Stimulated activated CD4-positive, alpha-beta T cell treated with anti-CD3 and anti-CD28 coated beads, TNF-alpha, amount 100 ng/mL, for 1 hour (primary cell): ENCODE measurements around the gene NDE1.

ENCODE experiments used
- DNase-seq, 3 donors: peaks; one replicate each; pipeline ENCODE4 v3.0.0-alpha.2; 2020; ENCODE audit warnings: low read depth in 3 of 3, low spot score in 1 of 3

Gene NDE1

DNA sequence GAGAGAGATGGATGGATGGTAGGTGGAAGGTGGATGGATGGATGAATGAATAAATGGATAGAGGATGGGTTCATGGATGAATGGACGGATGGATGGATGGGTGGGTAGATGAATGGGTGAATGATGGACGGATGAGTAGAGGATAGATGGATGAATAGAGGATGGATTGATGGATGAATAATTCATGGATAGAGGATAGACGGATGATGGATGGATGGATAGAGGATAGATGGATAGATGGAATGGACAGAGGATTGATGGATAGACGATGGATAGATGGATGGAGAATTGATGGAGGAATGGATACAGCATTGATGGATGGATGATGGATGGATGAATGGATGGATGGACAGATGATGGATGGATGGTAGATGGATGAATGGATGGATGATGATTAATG lies 115.1 kb downstream of the NDE1 start:
- no peak for DNase-seq

DNA sequence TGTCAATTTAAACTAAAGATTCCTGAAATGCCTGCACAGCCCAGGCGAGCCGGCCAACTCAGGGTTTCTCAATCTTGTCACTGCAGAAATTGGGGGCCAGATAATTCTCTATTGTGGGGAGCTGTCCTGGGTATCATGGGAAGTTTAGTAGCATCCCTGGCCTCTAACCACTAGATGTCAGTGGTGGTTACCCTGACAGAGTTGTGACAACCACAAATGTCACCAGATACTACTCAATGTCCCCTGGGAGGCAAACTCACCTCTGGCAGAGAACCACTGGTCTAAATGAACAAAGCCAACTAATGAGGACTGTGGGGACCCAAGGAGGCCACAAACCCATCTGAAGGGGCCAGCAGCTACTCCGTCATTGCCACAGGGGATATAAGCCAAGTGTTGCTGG lies 115.8 kb downstream of the NDE1 start:
- no peak for DNase-seq

DNA sequence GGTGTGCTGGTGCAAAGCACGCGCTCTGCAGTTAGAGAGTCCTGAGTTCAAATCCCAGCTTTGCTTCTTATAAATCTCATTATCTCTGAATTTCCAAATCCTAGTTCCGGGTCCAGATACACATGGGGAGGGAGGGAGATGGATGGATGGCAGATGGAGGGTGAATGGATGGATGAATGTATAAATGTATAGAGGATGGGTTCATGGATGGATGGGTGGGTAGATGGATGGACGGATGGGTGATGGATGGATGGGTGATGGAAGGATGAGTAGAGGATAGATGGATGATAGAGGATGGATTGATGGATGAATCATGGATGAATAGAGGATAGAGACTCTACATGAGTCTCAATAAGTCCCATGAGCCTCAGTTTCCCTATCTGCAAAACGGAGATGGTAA lies 116.9 kb downstream of the NDE1 start:
- no peak for DNase-seq

DNA sequence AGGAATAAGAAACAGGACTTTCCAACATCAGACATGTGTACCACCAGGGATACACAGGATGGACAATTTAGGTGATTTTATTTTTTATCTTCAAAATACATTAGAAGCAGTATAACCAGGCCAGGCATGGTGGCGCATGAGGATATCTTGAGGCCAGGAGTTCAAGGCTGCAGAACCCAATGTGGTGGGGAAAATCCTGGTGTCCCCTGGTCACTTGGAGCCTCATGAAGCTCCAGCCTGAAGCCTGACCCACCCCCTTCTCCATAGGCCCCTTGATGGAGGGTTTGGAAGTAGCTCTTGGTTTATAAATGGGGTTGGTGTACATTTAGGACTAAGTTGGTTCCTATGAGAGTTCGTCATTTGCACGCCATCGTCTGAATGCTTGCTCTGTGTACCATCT lies 118.2 kb downstream of the NDE1 start:
- no peak for DNase-seq

DNA sequence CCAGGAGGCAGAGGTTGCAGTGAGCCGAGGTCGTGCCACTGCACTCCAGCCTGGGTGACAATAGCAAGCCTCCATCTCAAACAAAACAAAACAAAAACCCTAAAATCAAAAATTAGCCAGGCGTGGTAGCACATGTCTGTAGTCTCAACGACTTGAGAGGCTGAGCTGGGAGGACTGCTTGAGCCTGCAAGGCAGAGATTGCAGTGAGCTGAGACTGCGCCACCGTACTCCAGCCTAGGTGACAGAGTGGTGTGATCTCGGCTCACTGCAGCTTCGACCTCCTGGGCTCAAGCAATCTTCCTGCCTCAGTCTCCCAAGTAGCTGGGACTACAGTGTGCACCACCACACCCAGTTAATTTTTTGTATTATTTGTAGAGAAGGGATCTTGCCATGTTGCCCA lies 119.2 kb downstream of the NDE1 start:
- no peak for DNase-seq

DNA sequence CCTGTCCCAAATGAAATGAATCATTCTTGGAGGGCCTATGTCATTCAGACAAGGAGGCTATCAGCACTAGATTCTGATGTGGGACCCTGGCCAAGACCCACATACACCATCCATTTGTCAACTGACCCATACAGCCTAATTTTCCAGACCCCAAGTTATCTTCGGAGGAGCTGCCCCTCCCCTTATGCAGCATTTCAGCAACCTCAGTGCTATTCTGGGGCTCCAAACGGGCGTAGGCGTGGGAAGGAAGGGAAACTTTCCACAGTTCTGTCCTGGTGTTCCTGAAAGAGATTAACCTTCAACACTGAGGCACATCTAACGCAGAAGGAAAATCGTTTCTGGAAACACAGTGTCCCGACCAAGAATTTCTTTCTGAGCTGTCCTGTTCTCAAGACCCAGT lies 120.1 kb downstream of the NDE1 start:
- DNase-seq: no peak

DNA sequence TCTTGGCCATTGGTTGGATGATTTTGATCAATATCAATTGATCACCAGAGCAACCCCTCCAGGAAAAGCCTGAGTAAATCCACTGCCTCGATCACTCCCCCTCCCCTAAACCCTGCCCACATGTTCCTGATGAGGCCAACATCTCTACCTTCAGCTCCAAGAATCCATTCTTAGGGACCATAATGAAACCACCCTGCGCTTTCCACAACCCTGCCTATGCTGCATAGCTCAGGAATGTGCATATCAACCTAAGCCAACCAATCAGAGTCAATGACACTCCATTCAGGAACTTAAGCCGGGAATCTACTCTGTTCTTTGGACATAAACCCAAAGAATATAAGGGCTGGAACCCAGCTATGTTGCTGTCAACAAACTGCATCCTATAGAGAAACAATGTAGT lies 120.5 kb downstream of the NDE1 start:
- no peak for DNase-seq

DNA sequence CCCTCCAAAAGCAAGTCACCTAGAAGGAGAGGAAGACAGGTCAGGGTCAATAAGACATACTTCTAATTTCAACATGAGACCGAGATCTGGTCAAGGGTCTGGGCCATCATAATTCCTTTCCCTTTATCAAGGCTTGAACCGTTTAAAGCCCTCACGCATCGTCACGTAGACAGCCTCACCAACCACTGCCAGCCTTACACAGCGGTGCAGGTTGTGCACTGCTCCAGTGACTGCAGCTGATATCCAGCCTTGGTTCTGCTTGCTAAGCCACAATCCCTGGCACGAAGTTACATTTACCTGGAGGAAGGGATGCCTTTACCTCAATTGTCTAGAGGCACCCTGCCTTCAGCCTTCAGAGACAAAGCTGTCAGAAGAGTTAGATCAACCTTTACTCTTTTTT lies 121.6 kb downstream of the NDE1 start:
- DNase-seq: no peak

DNA sequence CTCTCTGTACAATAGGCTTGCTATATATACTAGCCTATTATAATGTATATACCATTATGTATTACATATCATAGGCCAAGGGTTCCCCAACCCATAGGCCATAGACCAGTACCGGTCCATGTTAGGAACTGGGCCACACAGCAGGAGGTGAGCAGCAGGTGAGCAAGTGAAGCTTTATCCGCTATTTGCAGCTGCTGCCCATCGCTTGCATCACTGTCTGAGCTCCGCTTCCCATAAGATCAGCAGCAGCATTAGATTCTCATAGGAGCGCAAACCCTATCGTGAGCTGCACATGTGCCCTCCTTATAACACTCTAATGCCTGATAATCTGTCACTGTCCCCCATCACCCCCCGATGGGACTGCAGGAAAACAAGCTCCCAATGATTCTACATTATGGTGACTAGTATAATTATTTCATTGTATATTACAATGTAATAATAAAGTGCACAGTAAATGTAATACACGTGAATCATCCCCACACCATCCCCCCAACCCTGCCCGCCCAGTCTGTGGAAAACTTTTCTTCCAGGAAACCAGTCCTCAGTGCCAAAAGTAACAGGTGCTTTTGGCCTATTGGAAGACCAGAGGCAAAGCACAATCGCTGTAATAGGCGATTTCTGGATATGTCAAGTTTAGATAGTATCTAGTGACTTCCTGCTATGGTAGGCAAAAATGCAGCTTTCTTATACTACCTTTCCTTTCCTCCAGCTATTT lies 122.7 kb downstream of the NDE1 start:
- DNase-seq: no peak

DNA sequence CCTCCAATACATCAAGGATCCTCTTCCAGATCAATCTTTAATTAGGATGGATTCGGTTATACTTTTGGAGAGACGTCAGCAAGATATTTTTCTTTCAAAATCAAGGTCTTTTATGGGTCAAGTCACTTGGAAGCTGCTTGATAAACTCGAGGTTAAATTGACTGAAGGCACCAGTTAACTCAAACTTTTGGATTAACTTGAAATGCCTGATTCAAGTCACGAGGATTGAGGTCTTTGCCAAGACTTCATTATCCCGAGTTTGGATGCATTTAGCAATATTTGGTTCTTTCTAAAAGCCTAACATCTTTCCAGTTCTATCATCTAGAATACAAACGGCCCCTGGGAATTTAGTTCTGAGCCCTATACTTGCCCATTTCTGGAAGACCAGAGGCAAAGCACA lies 123.9 kb downstream of the NDE1 start:
- no peak for DNase-seq

DNA sequence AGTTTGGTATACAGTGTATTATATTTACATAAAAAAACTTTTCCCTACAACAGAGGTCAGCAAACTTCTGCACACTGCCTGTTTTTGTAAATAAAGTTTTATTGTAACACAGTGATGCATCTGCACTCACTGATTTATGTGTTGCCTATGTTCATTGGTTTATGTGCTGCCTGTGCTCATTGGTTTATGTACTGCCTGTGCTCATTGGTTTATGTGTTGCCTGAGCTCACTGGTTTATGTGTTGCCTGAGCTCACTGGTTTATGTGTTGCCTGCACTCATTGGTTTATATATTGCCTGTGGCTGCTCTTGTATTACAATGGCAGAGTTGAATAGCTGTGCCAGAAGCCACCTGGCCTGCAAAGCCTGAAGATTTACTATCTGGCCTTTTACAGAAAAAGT lies 125.2 kb downstream of the NDE1 start:
- no peak for DNase-seq

DNA sequence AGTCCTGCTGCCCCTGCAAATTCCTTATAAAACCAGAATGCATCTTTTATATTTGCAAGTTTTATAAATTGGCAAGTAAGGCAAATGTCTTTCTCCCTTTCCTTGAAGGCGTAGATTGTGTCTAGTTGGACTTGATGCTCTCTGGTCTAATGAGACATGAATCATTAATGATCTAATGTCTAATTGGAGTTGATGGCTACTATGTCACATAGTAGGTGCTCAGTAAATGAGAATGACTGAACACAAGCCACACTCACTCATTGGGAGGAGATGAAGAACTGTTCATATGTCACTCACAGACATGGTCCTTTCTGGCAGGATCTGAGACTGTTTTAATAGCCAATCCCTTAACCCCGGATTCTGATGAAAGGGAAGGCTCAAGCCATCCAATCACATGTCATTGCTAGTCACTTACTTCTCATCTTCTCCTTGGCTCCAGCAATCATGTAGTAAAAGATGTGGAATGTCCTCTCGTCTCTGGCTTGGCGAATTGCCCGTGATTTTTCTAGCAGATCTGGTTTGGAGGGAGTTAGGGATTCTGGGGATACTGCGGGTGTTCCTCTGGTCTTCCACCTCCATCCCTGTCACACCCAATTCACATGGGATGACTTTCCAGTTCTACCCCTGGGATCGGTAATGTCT lies 125.7 kb downstream of the NDE1 start:
- DNase-seq: no peak
